Stimulated activated CD4-positive, alpha-beta T cell treated with anti-CD3 and anti-CD28 coated beads, TNF-alpha, amount 100 ng/mL, for 4 hours (primary cell): ENCODE data around the gene GALNT15.

Experiments used
- DNase-seq, 3 experiments: peaks; one replicate each; pipeline ENCODE4 v3.0.0-alpha.2; 2020; ENCODE audit warnings: low read depth in 3 of 3

Gene GALNT15

DNA sequence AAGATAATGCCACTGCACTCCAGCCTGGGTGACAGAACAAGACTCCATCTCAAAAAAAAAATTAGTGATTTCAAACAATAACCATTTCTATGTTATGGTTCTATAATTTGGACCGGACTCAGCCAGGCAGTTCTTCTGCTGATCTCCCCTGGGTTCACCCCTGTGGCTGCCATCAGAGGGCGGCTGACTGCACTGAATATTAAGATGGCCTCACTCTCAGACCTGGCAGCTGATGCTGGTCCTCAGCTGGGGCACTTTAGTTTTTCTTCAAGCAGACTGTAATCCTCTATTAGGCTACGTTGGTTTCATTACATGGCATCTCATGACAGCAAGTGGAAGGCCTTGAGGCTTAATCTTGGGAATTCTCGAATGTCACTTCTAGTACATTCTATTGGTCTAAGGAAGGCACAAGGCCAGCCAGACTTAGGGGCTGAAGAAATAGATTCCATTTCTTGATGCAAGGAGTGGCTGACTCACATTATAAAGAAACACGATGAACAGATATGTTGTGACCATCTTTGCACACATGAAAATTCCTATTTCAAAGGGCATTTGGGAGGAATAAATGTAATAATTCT, 12.8 kb downstream of the GALNT15 start:
- no peak for DNase-seq

GRCh38 chr3:16188071-16188470, 13.6 kb downstream of the GALNT15 start:
- no peak for DNase-seq

DNA sequence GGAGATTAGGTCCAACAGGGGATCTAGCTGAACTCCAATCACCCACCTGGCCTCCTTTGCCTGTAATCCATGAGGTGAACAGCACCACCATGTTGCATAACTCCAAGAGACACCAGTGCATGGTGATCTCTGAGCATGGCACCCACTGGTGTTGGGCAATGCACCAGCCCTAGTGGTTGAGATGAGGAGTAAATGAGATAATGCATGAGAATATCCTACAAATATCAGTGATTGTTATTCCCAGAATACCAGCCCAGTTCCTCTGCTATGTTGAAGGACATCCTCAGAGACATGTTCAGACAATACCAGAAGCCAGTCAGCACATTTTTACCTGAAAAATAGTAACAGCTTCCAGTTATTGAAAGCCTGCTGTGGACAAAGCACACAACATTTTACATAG, 14.7 kb downstream of the GALNT15 start:
- DNase-seq: no peak

DNA sequence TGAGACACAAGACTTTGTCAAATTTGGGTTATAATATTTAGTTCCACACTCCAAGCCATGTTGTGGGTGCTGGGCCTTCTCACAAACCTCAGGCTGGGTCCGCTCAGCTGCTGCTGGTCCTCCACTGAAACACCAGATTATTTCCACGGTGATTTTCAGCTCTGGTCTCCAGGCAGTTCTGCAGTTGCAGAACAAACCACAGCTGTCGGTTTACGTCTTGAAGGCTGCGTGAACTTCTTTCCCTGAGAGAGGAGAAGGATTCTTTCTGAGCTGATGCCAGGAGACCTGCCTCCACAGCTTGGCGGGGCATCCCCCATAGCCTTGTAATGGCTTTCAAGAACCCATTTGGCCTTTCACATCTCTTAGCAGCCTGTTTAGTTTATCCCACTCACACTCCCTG, 16.2 kb downstream of the GALNT15 start:
- DNase-seq: no peak

- DNase-seq: no peak
These were observed 17.1 kb downstream of the GALNT15 start for GRCh38 chr3:16191591-16191990.

DNA sequence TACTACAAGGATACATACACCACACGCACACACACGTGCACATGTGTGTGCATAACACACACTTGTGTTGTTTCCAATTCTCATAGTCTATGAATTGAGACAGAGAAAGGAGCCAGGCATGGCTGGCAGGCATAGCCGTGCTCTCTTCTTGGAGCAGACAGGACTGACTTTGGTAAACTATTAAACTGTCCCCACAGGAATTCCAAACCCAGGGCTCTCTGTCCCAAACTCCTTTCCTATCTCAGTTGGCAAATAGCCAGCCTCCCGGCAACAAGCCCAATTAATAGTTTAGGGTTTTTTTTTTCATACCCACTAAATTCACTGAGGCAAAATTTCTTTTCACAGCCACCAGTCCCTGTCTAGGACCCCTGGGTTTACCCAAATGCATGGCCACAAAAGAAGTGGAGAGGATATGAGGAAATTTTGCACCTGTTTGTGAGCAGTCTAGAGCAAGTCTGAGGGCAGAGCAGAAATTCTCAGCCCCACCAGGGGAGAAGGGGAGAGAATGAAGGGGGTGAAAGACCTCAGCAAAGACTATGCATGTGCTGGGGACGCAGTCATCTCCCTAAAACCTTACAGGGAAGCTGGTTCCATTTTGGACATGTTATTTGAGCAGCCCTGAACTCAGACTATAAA, 17.8 kb downstream of the GALNT15 start:
- no peak for DNase-seq

GRCh38 chr3:16198427-16198826, 23.9 kb downstream of the GALNT15 start:
- no peak for DNase-seq

GRCh38 chr3:16199769-16200168, 25.3 kb downstream of the GALNT15 start:
- no peak for DNase-seq

- DNase-seq: no peak
These were observed 25.9 kb downstream of the GALNT15 start for GRCh38 chr3:16200411-16200810.

GRCh38 chr3:16203031-16203430, 28.6 kb downstream of the GALNT15 start:
- no peak for DNase-seq

DNA sequence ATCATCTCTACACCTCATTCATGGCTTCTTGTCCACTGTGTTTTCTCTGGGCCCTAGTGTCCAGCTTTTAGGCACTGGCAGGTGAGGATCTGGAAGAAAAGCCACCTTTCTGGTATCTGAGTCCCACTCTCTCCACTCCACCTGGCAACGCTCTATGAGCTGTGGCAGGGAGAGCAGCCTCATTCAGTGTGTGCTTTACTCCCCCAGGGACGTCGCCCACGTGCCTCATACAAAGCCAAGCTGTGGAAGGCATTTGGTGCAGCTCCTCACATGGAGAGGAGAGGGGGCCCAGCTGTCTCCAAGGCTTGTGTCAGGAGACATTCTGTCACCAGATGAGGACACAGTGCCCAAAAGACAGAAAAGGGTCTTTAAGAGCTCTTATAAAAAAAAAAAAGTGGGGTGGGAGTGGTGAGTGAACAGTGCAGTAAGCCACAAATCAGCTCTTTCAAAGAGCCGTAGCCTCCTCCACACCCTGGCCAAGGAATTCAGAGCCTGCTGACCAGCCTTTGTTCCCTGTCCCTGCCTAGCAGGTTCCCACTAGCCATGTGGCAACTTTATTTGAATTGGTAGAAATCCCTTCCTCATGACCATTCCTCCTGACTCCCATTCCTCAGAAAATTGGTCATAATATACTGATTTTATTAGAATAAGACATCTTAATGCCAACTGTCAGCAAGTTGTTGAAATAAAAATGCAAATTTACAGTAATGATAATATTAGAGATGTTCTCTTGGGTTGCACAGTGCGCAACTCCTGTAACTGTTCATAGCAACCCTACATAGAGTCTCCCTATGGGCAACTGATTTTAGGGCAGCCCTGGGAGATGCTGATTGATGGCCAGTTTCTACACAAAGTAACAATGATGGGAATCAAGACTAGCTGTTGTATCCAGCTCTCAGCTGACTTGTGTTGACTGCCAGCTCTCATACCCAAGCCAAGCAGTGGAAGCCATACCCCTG, 29.5 kb downstream of the GALNT15 start:
- DNase-seq: no peak

- DNase-seq: no peak
These were observed 30.3 kb downstream of the GALNT15 start for GRCh38 chr3:16204751-16205150.

DNA sequence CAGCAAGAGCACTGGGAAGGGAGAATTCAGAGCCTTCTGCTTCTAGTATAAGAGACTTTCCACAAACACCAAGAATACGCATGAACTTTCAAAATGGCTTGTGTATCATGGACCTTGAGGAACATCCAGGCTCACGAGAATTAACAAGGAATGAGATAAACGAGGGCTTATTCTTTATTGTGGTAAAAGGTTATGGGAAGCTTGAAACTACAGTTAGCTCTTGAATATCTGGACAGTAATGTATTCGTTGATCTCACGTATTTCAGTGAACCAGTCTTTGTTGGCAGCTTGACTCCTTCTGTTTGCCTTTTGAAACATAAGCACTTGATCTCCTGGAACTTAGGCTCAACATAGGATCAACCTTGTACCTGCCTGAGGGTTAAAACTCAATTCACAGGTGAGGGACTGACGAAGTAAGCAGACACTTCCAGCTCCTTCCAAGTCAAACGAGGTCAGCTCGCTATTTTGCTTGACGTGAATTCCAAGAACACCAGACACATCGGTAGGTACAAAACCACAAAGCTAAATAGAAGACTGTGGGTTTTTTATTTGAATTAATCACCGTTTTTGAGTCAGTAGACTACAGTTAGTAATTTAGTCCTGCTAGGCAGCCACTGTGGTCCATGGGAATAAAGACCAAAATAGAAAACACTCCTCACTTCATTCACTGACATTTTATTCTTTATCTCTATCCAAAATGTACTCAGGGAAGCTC, 30.8 kb downstream of the GALNT15 start:
- no peak for DNase-seq

DNA sequence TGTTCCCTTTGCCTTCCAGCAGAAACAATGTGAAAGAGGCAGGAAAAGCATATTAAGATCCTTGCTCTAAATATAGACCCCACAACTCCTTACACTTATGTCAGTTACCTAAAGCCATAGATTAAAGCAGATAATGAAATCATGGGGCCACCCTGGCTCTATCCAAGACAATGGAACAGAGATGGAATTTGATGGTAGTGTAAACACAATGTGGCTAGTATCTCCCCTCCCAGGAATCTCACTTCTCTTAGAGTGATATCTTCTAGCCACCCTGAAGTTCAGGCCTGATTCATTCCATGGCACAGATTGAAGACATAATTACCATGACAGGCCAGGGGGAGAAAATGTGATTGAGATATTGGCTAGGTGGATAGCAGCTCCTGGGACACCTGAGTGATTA, 32.6 kb downstream of the GALNT15 start:
- DNase-seq: no peak

GRCh38 chr3:16211176-16211904, 36.9 kb downstream of the GALNT15 start:
- DNase-seq: no peak

- DNase-seq: no peak
These were observed 39.9 kb downstream of the GALNT15 start for GRCh38 chr3:16214366-16214765.

- DNase-seq: no peak
These were observed 42.0 kb downstream of the GALNT15 start for GRCh38 chr3:16216373-16216935.

DNA sequence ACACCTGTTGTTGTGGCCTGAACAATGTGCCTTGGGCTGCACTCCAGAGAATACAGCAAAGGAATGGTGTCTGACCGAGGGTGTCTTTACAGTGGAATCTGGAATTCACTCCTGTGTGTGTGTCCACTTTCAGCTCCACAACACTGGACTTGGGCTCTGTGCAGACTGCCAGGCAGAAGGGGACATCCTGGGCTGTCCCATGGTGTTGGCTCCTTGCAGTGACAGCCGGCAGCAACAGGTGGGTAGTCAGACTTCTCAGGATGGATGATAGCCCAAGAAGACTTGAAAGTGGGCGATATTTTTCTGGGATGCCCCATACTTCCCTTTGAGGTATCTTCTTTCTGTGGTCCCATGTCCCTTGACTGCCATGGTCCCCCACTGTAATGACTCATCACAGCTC, 45.3 kb downstream of the GALNT15 start:
- no peak for DNase-seq

DNA sequence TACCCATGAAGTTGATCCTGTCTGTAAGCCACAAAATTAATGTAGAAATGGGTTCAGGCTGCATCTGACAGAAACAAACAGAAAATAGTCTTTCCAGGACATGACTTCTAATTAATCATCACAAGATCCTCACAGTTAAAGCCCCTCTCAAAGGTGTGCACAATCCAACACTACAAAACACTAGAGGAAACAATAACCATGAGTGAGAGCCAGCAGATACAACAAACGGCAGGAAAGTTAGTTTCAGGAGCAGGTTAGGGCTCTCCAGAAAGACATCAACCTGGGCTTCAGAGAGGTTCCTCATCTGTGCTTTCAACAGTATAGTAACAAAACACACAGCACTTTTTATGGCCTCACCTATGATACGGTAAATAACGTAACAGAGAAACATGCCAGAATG, 47.5 kb downstream of the GALNT15 start:
- no peak for DNase-seq

DNA sequence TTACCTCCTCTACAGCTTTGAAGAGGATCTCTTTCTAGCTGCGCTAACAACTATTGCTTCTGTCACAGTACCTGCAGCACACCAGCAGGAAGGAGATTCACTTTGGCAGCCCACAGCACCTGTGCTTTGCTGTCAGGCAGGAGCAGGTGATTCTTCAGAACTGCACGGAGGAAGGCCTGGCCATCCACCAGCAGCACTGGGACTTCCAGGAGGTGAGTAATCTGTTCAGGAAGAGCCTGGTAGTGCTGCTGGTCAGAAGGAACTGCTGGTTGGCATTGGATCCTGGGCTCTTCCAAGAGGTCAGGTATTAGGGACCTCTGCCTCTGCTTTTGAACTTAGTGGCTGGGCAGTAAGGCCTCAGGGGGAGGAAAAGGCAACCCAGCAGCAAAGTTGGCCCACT, 48.1 kb downstream of the GALNT15 start:
- no peak for DNase-seq

DNA sequence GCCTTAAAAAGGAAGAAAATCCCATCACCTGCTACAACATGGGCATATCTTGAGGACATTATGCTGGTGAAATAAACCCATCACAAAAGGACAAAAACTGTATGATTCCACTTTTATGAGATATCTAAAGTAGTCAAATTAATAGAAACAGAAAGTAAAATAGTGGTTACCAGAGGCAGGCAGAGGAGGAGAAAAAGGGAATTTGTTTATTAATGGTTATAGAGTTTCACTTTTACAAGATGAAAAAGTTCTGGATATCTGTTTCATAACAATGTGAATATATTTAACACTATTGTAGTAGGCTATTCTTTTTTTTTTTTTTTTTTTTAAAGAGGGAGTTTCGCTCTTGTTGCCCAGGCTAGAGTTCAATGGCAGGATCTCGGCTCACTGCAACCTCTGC, 49.8 kb downstream of the GALNT15 start:
- no peak for DNase-seq
